PC-3 (cell line): ENCODE measurements around the gene NOG.

ENCODE experiments used
- CTCF ChIP-seq: fragments of 300-600 bp; sonication (generic); conservative IDR thresholded peaks from 2 replicates; pipeline ENCODE4 v1.5.1; 2017; ENCODE audit warnings: antibody characterized with exemption, low read depth, mild to moderate bottlenecking, low read length
- EZH2 ChIP-seq: fragments of 300-600 bp; sonication (generic); IDR thresholded peaks from one replicate; pipeline ENCODE4 v1.6.1; 2017; ENCODE audit warnings: antibody characterized with exemption, mild to moderate bottlenecking, low read length; ENCODE audit not compliant: unreplicated experiment
- EZH2phosphoT487 ChIP-seq: fragments of 300-600 bp; sonication (generic); IDR thresholded peaks from 2 replicates; pipeline ENCODE4 v1.6.1; 2018; ENCODE audit warnings: mild to moderate bottlenecking, antibody characterized with exemption, low read length, borderline replicate concordance

- no peak for TF ChIP-seq CTCF
- no peak for TF ChIP-seq EZH2phosphoT487
- TF ChIP-seq EZH2: no peak
These were observed 31.4 kb downstream of the NOG start for GRCh38 chr17:56624912-56625311.
